ENCODE data around the gene NOTCH2.

- TF ChIP-seq, protein P1, sequence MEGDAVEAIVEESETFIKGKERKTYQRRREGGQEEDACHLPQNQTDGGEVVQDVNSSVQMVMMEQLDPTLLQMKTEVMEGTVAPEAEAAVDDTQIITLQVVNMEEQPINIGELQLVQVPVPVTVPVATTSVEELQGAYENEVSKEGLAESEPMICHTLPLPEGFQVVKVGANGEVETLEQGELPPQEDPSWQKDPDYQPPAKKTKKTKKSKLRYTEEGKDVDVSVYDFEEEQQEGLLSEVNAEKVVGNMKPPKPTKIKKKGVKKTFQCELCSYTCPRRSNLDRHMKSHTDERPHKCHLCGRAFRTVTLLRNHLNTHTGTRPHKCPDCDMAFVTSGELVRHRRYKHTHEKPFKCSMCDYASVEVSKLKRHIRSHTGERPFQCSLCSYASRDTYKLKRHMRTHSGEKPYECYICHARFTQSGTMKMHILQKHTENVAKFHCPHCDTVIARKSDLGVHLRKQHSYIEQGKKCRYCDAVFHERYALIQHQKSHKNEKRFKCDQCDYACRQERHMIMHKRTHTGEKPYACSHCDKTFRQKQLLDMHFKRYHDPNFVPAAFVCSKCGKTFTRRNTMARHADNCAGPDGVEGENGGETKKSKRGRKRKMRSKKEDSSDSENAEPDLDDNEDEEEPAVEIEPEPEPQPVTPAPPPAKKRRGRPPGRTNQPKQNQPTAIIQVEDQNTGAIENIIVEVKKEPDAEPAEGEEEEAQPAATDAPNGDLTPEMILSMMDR (conservative IDR thresholded peaks at IDR 0.05) = no peak
- no peak for TF ChIP-seq ZFX (IDR thresholded peaks at IDR 0.05)
Observed at GRCh38 chr1:119911775-119912174, 157.7 kb downstream of the NOTCH2 start.

Data from C4-2B (cell line).